HG02759 (cell line): Measurements from ENCODE around the gene MAN1C1.

ENCODE experiments used
- ATAC-seq: cut with Tn5 transposase; IDR thresholded peaks from one replicate; pipeline ENCODE4 v1.9.1; 2021; ENCODE audit warnings: mild to moderate bottlenecking, moderate library complexity; ENCODE audit not compliant: unreplicated experiment

MAN1C1 gene

GRCh38 chr1:25810341-25811299 is 194.0 kb downstream of the MAN1C1 start:
- ATAC-seq, result no peak

- no peak for ATAC-seq
Observed at GRCh38 chr1:25811384-25812082, 194.9 kb downstream of the MAN1C1 start.

- no peak for ATAC-seq
Observed at GRCh38 chr1:25813071-25813733, 196.6 kb downstream of the MAN1C1 start.

GRCh38 chr1:25813734-25814471 is 197.3 kb downstream of the MAN1C1 start:
- no peak for ATAC-seq

GRCh38 chr1:25814549-25815087 is 198.0 kb downstream of the MAN1C1 start:
- no peak for ATAC-seq

- ATAC-seq, result no peak
Observed at GRCh38 chr1:25815208-25816111, 198.9 kb downstream of the MAN1C1 start.

GRCh38 chr1:25816112-25816718 is 199.6 kb downstream of the MAN1C1 start:
- ATAC-seq, result no peak

GRCh38 chr1:25817840-25818501 is 201.4 kb downstream of the MAN1C1 start:
- ATAC-seq, result no peak

- no peak for ATAC-seq
Observed at GRCh38 chr1:25818569-25818968, 202.0 kb downstream of the MAN1C1 start.

- ATAC-seq, result peak; percentile 85
Observed at GRCh38 chr1:25819491-25820246, 203.1 kb downstream of the MAN1C1 start, which contains the start of gene MTFR1L. TSS of gene MTFR1L (plus strand) at chr1:25819954. CDS start at chr1:25823105, 3,151 bp downstream.

- peak; percentile 43 for ATAC-seq
Observed at GRCh38 chr1:25820247-25821111, 203.9 kb downstream of the MAN1C1 start.

GRCh38 chr1:25821112-25821476 is 204.5 kb downstream of the MAN1C1 start:
- no peak for ATAC-seq

- ATAC-seq, result no peak
Observed at GRCh38 chr1:25821630-25822091, 205.1 kb downstream of the MAN1C1 start.

GRCh38 chr1:25825605-25826004 is 209.0 kb downstream of the MAN1C1 start:
- ATAC-seq, result no peak

GRCh38 chr1:25826571-25826970 is 210.0 kb downstream of the MAN1C1 start:
- no peak for ATAC-seq

GRCh38 chr1:25828491-25828890 is 211.9 kb downstream of the MAN1C1 start:
- no peak for ATAC-seq

- ATAC-seq, result no peak
Observed at GRCh38 chr1:25829046-25829445, 212.5 kb downstream of the MAN1C1 start.
